Stimulated activated naive CD8-positive, alpha-beta T cell treated with anti-CD3 and anti-CD28 coated beads, Interleukin-15, Interleukin-2, amounts not matched to agents 100 U/mL and 50 U/mL, for 24 hours (primary cell): Measurements from ENCODE around the gene RPS6KB1.
"Not testable (repeated sequence)": the region's sequence is repeated elsewhere in the genome, so short reads cannot be mapped to it uniquely, and the experiment has no call there.

Experiments used
- ATAC-seq: fragments of 150-1000 bp; cut with Tn5 transposase; one replicate; pipeline ENCODE4 v1.10.0; 2021
- DNase-seq: peaks from one replicate; pipeline ENCODE4 v3.0.0; 2021

Gene RPS6KB1

DNA sequence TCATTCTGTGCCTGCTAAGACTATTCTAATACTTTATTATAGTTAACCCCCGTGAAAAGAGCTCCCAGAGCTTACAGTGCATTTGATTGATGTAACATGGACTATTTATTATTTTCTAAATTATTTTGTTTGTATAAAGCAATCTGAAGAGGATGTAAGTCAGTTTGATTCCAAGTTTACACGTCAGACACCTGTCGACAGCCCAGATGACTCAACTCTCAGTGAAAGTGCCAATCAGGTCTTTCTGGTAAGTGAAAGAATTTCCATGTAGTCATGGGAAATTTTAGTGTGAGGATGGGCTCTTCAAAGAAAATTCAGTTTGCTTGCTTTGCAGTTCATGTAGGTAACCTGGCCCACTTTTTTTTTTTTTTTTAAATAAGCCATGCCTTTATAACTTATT, 47.8 kb downstream of the RPS6KB1 start:
- DNase-seq, result not testable (repeated sequence)
- ATAC-seq, result peak; percentile 40

DNA sequence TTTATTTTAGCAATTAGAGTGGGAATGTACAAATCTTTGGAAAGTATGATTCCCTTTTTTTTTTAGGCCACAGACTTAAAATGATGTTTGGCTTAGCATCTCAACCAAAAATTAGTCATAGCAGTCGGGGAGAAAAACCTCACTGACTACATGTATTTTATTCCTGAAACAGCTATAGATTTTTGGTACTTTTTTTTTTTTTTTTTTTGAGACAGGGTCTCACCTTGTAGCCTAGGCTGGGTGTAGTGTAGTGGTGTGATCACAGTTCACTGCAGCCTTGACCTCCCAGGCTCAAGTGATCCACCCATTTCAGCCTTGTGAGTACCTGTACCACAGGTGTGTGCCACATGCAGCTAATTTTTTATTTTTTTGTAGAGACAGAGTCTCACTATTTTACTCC, 48.2 kb downstream of the RPS6KB1 start:
- DNase-seq (no peak), ATAC-seq (peak; percentile 32)

DNA sequence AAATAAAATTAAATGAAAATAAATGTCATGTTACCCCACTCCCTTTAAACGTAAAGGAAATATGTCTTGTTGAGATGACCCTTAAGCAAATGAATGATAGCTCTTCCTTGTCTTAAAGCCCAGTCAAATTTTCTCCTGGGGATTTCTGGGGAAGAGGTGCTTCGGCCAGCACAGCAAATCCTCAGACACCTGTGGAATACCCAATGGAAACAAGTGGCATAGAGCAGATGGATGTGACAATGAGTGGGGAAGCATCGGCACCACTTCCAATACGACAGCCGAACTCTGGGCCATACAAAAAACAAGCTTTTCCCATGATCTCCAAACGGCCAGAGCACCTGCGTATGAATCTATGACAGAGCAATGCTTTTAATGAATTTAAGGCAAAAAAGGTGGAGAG, 53.5 kb downstream of the RPS6KB1 start:
- not testable (repeated sequence) for ATAC-seq, DNase-seq

DNA sequence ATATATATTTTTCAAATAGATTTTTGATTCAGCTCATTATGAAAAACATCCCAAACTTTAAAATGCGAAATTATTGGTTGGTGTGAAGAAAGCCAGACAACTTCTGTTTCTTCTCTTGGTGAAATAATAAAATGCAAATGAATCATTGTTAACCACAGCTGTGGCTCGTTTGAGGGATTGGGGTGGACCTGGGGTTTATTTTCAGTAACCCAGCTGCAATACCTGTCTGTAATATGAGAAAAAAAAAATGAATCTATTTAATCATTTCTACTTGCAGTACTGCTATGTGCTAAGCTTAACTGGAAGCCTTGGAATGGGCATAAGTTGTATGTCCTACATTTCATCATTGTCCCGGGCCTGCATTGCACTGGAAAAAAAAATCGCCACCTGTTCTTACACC, 54.4 kb downstream of the RPS6KB1 start:
- not testable (repeated sequence) for DNase-seq
- ATAC-seq, result peak; percentile 52

DNA sequence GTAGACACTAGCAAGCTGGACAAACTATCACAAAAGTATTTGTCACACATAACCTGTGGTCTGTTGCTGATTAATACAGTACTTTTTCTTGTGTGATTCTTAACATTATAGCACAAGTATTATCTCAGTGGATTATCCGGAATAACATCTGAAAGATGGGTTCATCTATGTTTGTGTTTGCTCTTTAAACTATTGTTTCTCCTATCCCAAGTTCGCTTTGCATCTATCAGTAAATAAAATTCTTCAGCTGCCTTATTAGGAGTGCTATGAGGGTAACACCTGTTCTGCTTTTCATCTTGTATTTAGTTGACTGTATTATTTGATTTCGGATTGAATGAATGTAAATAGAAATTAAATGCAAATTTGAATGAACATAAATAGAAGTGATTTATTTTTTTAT, 57.1 kb downstream of the RPS6KB1 start:
- no peak for ATAC-seq
- no peak for DNase-seq

DNA sequence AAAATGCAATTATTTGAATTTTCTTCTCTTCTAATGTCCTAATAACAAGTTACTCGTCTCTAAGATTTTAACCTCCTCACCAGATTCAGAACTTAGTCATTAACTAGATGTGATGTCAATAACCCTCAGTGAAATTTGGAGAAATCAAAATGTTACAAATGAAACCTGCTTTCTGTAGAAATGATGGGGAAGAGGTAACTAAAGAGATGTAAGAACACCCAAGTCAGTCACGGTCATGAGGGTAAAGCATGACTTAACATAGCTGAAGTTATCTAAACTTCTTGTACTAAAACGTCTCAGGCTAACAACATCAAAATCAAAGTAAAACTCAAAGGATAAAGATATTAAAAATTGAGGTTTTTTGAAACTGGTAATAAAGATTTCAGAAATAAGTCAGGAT, 61.9 kb downstream of the RPS6KB1 start:
- DNase-seq (no peak), ATAC-seq (no peak)

DNA sequence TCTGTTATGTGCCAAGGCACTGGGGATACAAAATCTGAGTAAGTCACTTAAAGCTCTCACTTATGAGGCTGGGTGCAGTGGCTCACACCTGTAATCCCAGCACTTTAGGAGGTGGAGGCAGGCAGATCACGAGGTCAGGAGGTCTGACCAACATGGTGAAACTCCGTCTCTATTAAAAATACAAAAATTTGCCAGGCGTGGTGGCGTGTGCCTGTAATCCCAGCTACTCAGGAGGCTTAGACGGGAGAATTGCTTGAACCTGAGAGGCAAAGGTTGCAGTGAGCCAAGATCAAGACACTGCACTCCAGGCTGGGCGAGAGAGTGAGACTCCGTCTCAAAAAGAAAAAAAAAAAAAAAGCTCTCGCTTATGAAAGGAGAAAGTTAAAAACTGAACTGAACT, 66.7 kb downstream of the RPS6KB1 start:
- DNase-seq, ATAC-seq: not testable (repeated sequence)

DNA sequence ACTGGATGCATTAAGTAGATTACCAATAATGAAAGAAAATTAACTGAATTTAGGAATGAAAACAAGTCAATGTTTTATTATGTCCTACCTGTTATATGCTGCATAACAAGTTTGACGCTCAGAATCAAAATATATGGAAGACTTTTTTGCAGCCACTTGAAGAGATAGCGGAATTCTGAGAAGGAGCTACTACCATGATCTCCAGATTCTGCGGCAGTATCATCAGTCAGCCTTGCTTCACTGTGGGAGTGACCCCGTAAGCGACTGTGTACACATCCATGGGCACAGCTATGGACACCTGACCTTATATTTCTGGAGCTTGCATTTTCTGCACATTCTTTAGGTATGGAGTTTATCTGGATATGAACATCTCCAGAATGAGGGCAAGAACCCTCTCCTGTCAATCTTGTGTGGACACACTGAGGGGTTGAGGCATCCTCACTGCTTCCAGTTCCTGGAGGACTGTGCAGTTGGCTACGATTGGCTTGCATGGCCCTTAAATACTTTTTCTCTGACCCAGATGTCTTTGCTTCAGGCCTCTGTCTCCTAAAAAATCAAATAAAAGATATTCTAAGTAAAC, 69.9 kb downstream of the RPS6KB1 start:
- DNase-seq (no peak), ATAC-seq (no peak)

DNA sequence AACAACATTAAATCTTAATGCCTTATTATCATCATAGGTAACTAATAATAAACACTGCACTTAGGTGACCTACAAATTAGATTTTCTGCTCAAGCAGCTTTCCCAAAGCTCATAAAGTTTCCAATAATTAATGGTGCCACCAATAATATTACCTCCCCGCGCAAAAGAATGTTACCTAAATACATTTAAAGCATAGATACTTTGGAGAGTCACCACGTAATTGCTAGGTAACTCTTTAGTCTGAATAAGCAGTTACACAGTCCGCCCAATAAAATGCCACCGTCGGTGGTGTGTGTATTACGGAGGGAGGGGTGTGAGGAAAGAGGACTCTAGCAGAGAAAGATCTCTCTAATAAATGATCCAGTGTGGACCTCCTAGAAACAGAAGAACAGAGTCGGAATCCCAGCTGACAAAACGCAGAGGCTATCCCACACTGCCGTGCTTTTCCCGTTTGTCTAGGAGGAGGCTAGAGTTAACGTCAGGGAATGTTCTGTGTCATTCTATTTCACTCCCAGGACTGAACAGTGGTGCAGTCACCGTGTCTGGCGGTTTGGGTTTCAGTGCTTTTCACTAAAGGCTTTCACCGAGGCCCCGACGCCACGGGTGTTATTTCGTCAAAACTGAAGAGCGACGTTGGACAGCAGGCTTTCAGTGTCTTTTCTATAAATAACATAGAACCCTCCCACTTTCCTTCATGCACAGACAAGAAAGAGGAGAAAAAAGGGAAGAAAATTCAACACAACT, 71.0 kb downstream of the RPS6KB1 start:
- ATAC-seq, result peak; percentile 52
- DNase-seq, result peak; percentile 59

DNA sequence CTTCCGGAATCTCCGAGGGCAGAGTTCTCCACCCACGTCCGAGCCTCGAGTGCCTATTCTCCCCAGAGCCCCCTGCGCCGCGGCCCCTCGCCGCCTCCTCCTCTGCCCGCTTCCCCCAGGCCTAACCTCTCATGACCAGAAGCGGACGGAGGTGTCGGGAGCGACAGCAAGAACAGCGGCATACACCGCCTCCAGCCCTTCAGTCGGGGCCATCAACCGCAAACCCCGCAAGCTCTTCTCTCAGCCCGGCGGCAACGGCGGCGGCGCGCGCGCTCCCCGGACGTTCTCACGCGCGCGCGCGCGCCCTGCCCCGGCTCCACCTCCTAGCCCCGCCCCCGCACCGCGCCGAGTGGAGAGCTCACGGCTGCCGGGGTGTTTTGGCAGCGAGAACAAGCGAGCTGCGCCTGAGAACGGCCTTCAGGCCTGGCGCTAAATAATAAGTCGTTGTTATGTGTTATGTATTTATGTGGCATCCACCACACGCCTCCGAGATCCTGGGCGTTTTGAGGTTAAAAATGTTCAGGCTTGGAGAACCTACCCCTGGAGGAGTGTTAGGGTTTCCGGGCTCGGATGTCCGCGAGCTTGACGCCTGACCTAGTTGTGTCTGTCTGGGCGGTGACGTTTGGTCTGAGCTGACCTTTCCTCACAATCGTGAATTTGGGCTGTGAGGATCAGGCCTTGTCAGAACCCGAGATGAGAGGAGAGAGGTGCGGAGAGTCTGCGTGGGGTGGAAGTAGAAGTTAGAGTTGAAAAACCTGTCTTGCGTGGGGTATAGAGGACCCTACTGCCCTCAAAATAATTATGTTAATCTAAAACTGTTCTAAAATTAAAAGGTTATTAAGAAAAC, 71.8 kb downstream of the RPS6KB1 start, which contains the start of gene RNFT1:
Gene RNFT1, minus strand, starts transcription at position 259 of the 847 bp plus-strand sequence. Its CDS starts 77 bp downstream, at position 182.
- DNase-seq, result peak; percentile 98
- ATAC-seq, result peak; percentile 83

DNA sequence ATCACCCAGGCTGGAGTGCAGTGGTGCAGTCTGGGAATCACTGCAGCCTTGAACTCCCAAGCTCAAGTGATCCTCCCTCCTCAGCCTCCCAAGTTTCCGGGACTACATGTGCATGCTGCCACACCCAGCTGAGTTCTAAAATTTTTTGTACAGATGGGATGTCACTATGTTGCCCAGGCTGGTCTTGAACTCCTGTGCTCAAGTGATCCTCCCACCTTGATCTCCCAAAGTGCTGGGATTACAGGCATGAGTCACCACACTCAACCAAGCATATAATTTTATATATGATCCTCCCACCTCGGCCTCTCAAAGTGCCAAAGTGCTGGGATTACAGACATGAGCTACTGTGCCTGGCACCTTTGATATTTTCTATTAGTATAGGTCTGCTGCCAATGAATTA, 78.8 kb downstream of the RPS6KB1 start:
- not testable (repeated sequence) for DNase-seq

DNA sequence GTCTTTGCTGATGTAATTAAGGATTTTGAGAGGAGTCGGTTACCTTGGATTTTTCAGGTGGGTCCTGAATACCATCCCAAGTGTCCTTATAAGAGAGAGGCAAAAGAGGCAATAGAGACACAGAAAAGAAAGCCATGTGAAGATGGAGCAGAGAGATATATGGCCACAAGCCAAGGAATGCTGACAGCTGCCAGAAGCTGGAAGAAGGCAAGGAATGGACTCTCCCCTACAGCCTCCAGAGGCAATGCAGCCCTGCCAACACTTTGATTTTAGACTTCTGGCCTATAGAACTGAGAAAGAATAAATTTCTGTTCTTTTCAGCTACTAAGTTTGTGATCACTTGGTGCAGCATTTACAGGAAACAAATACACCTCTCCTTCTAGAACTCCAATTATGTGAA, 79.9 kb downstream of the RPS6KB1 start:
- no peak for DNase-seq

More for the DNA sequence above, 78.8 kb downstream of the RPS6KB1 start:
- not testable (repeated sequence) for ATAC-seq

DNA sequence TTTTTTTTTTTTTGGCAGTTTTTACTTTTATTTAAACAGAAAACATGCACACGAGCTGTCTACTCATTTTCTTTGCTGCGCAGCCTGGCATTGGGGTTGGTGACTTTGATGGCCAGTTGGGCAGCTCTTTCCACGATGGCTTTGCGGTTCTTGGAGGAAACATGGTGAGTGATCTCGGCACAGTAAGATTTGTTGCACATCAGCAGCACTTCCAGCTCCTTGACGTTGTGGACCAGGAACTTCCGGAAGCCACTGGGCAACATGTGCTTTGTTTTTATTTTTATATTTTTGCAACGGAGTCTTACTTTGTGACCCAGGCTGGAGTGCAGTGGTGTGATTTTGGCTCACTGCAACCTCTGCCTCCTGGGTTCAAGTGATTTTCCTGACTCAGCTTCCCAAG, 80.6 kb downstream of the RPS6KB1 start:
- not testable (repeated sequence) for ATAC-seq, DNase-seq

More for the DNA sequence above, 79.9 kb downstream of the RPS6KB1 start:
- ATAC-seq, result no peak

DNA sequence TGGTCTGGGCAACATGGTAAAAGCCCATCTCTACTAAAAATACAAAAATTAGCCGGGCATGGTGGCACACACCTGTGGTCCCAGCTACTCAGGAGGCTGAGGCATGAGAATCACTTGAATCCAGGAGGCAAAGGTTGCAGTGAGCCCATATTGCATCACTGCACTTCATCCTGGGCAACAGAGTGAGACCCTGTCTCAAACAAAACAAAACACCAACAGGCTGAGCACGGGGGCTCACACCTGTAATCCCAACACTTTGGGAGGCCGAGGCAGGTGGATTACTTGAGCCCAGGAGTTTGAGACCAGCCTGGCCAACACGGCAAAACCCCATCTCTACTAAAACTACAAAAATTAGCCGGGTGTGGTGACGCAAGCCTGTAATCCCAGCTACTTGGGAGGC, 82.2 kb downstream of the RPS6KB1 start:
- DNase-seq, ATAC-seq: not testable (repeated sequence)

DNA sequence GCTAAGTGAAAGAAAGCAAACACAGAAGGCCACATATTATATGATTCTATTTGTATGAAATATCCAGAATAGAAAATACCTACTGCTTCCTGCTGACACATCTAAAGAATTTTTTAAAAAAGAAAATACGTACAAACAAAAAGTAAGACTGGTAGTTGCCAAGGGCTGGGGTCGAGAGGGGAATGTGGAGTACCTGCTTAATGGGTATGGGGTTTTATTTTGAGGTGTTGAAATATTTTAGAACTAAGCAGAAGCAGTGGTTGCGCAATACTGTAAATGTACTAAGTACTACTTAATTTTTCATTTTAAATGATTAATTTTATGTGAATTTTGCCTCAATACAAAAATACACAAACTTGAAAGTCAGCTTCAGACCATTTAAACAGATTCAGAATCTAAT, 103.7 kb downstream of the RPS6KB1 start:
- not testable (repeated sequence) for DNase-seq, ATAC-seq
